Calu3 (cell line): ENCODE measurements around the gene KCNIP4. TPM values are rescaled to one million over a fixed set of nuclear protein-coding genes. Genes with fewer than 3 reads are reported as not detected.

Source experiments
- BruUV-seq: library from RNA; stranded (reverse); fragments of 400-500 nt; replicated peaks from 2 replicates; lab custom pipeline; 2021; lab: Mats Ljungman, UMichigan
- CTCF ChIA-PET: fragments of 300-600 bp; sonication (Branson Sonifier 250); formaldehyde crosslinking; loops from one replicate; lab custom pipeline; 2022; ENCODE audit warnings: antibody characterized with exemption; lab: Charles Lee
- DNase-seq: peaks from one replicate; pipeline ENCODE4 v3.0.0; 2022
- H3K27ac Mint-ChIP-seq: one replicate; pipeline ENCODE4 v1.8.0; 2022; ENCODE audit warnings: mixed read lengths; ENCODE audit not compliant: unreplicated experiment
- H3K27me3 Mint-ChIP-seq: one replicate; pipeline ENCODE4 v1.8.0; 2022; ENCODE audit warnings: mixed read lengths; ENCODE audit not compliant: unreplicated experiment
- H3K36me3 Mint-ChIP-seq: one replicate; pipeline ENCODE4 v1.8.0; 2022; ENCODE audit warnings: mild to moderate bottlenecking, moderate library complexity, mixed read lengths; ENCODE audit not compliant: insufficient read depth, unreplicated experiment
- H3K4me1 Mint-ChIP-seq: one replicate; pipeline ENCODE4 v1.8.0; 2022; ENCODE audit warnings: mild to moderate bottlenecking, low read depth, mixed read lengths; ENCODE audit not compliant: unreplicated experiment
- H3K4me3 Mint-ChIP-seq: one replicate; pipeline ENCODE4 v1.8.0; 2022; ENCODE audit warnings: mild to moderate bottlenecking, low read depth, moderate library complexity, mixed read lengths; ENCODE audit not compliant: unreplicated experiment
- H3K9me3 Mint-ChIP-seq: one replicate; pipeline ENCODE4 v1.8.0; 2022; ENCODE audit warnings: low read depth, mixed read lengths; ENCODE audit not compliant: unreplicated experiment
- CTCF ChIP-seq: fragments of 200-600 bp; IDR thresholded peaks from one replicate; pipeline ENCODE4 v1.8.0; 2022; ENCODE audit warnings: antibody characterized with exemption; ENCODE audit not compliant: unreplicated experiment
- intact Hi-C: fragments of 100-400 bp; cut with micrococcal nuclease; formaldehyde crosslinking; loops from one replicate; pipeline ENCODE4 v1.10.0; 2022; ENCODE audit not compliant: unreplicated experiment
- total RNA-seq: library from RNA; stranded (reverse); gene quantifications from 2 replicates; pipeline ENCODE4 v1.2.3, GENCODE V29; 2022

Gene KCNIP4
- total RNA-seq, 1 experiment from 2014 or later = not detected

GRCh38 chr4:21248331-21248730 is 700.2 kb downstream of the KCNIP4 start:
- no peak for TF ChIP-seq CTCF
- no peak for DNase-seq
- Mint-ChIP-seq H3K9me3 (no peaks in the 10 kb centered on the region), H3K27ac (no peak overlapping the region), H3K27me3 (no peaks in the 10 kb centered on the region), H3K4me3 (no peak overlapping the region), H3K36me3 (no peaks in the 10 kb centered on the region), H3K4me1 (no peaks in the 10 kb centered on the region)
- BruUV-seq = no TSS peak
- intact Hi-C loops = no loop called here
- CTCF ChIA-PET = no interaction called here

GRCh38 chr4:21242163-21242562 is 706.4 kb downstream of the KCNIP4 start:
- Mint-ChIP-seq H3K27ac (no peak overlapping the region), H3K4me3 (no peak overlapping the region), H3K4me1 (no peaks in the 10 kb centered on the region), H3K36me3 (no peaks in the 10 kb centered on the region), H3K27me3 (no peaks in the 10 kb centered on the region), H3K9me3 (no peaks in the 10 kb centered on the region)
- BruUV-seq = no TSS peak
- TF ChIP-seq CTCF = no peak
- no peak for DNase-seq
- CTCF ChIA-PET = no interaction called here
- intact Hi-C loops = no loop called here

- intact Hi-C loops = no loop called here
- no peak for TF ChIP-seq CTCF
- H3K36me3 Mint-ChIP-seq = no peaks in the 10 kb centered on the region
- no peaks in the 10 kb centered on the region for H3K9me3 Mint-ChIP-seq
- H3K4me1 Mint-ChIP-seq = no peaks in the 10 kb centered on the region
- H3K4me3 Mint-ChIP-seq = no peak overlapping the region
- CTCF ChIA-PET = no interaction called here
- DNase-seq = no peak
- no peak overlapping the region for H3K27ac Mint-ChIP-seq
- no TSS peak for BruUV-seq
- no peaks in the 10 kb centered on the region for H3K27me3 Mint-ChIP-seq
These were observed 721.7 kb downstream of the KCNIP4 start for GRCh38 chr4:21226637-21227538.

- intact Hi-C loops = no loop called here
- CTCF ChIA-PET = no interaction called here
- Mint-ChIP-seq H3K4me1 (no peaks in the 10 kb centered on the region), H3K27ac (no peak overlapping the region), H3K27me3 (no peaks in the 10 kb centered on the region), H3K36me3 (no peaks in the 10 kb centered on the region), H3K4me3 (no peak overlapping the region), H3K9me3 (no peaks in the 10 kb centered on the region)
- no peak for TF ChIP-seq CTCF
- no peak for DNase-seq
- BruUV-seq = no TSS peak
These were observed 736.7 kb downstream of the KCNIP4 start for GRCh38 chr4:21211846-21212245.
